Glutamatergic neuron (in vitro differentiated cells): ENCODE measurements around the gene C17orf67. TPM values are rescaled to one million over a fixed set of nuclear protein-coding genes. Genes with fewer than 3 reads are reported as not detected.

Experiments used
- DNase-seq: peaks from one replicate; pipeline ENCODE4 v3.0.0; 2022
- H3K27ac Mint-ChIP-seq: one replicate; pipeline ENCODE4 v1.8.0; 2020; ENCODE audit warnings: mild to moderate bottlenecking, mixed read lengths, inconsistent platforms; ENCODE audit not compliant: unreplicated experiment
- H3K27me3 Mint-ChIP-seq: one replicate; pipeline ENCODE4 v1.8.0; 2020; ENCODE audit warnings: mild to moderate bottlenecking, moderate library complexity, mixed read lengths, inconsistent platforms; ENCODE audit not compliant: unreplicated experiment
- H3K36me3 Mint-ChIP-seq: one replicate; pipeline ENCODE4 v1.8.0; 2020; ENCODE audit warnings: mild to moderate bottlenecking, mixed read lengths, inconsistent platforms; ENCODE audit not compliant: unreplicated experiment
- H3K4me1 Mint-ChIP-seq: one replicate; pipeline ENCODE4 v1.8.0; 2020; ENCODE audit warnings: mild to moderate bottlenecking, low read depth, mixed read lengths, inconsistent platforms; ENCODE audit not compliant: unreplicated experiment
- H3K4me3 Mint-ChIP-seq: one replicate; pipeline ENCODE4 v1.8.0; 2020; ENCODE audit warnings: mild to moderate bottlenecking, mixed read lengths, inconsistent platforms; ENCODE audit not compliant: unreplicated experiment
- H3K9me3 Mint-ChIP-seq: one replicate; pipeline ENCODE4 v1.8.0; 2020; ENCODE audit warnings: mild to moderate bottlenecking, moderate library complexity, mixed read lengths, inconsistent platforms; ENCODE audit not compliant: unreplicated experiment
- total RNA-seq: library from RNA; stranded (reverse); fragmentation: NEBNext Ultra II Directional; extraction: Animal tissue kit (Norgen Biotek cat#: 25700); gene quantifications from one replicate; pipeline ENCODE4 v1.2.1, GENCODE V29; 2021; ENCODE audit not compliant: unreplicated experiment
- TF ChIP-seq, protein P1 (sequence below): fragments of 200-600 bp; sonication (generic); IDR thresholded peaks from one replicate; pipeline ENCODE4 v1.5.0; 2021; ENCODE audit not compliant: partially characterized antibody, unreplicated experiment

Gene C17orf67
- total RNA-seq, 1 donor from 2014 or later, result not detected

DNA sequence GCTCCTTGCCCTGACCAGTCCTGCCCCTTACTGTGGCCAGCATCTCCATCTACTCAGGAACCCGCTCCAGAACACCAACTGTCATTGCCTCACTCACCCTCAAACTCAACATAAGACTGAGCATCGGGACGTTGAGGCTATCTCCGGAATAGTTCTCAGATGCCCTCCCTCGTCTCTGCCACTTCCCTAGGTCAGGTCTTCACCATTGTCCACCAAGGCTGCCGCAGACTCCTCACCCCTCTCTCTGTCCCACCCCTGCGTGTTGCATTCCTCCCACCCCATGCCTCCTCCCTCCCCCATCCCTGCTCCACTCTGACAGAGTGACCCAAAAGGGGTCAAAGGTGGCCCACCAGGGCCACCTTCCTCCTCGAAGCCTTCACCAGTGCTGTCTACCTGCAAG lies 37.2 kb downstream of the C17orf67 start:
- Mint-ChIP-seq H3K27me3 (peaks cover 14% of the 10 kb centered on the region), H3K36me3 (peaks cover 5% of the 10 kb centered on the region), H3K4me3 (no peak overlapping the region), H3K9me3 (peaks cover 3% of the 10 kb centered on the region), H3K27ac (no peak overlapping the region), H3K4me1 (peaks cover 3% of the 10 kb centered on the region)
- no peak for DNase-seq
- TF ChIP-seq, protein P1, sequence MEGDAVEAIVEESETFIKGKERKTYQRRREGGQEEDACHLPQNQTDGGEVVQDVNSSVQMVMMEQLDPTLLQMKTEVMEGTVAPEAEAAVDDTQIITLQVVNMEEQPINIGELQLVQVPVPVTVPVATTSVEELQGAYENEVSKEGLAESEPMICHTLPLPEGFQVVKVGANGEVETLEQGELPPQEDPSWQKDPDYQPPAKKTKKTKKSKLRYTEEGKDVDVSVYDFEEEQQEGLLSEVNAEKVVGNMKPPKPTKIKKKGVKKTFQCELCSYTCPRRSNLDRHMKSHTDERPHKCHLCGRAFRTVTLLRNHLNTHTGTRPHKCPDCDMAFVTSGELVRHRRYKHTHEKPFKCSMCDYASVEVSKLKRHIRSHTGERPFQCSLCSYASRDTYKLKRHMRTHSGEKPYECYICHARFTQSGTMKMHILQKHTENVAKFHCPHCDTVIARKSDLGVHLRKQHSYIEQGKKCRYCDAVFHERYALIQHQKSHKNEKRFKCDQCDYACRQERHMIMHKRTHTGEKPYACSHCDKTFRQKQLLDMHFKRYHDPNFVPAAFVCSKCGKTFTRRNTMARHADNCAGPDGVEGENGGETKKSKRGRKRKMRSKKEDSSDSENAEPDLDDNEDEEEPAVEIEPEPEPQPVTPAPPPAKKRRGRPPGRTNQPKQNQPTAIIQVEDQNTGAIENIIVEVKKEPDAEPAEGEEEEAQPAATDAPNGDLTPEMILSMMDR, result no peak

DNA sequence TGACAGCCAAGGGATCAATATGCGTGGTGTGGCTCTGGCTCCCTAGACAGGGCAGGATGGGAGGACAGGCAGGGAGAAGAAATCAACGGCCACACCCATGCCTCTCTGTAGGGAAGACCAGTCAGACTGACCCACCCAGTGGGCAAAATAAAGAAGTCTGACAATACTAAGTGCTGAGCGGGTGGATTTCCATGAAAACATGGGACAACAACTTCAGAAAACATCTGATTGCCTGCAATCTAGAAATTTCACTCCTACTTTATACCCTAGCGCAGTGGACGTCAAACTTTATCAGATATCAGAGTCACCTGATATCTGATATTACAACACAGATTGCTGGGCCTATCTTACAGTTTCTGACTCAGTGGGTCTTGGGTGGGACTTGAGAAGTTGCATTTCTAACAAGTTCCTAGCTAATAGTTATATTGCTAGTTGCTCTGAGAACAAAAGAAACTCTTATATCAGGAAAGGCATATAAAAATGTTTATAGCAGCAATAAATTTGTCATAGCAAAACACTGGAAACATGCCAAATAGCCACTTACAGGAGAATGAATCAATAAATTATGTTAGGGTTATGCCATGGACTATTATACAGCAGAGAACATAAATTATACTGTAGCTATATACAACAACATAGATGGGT lies 38.4 kb downstream of the C17orf67 start:
- no peak overlapping the region for H3K4me3 Mint-ChIP-seq
- no peak overlapping the region for H3K27ac Mint-ChIP-seq
- TF ChIP-seq, protein P1, result no peak
- peaks cover 5% of the 10 kb centered on the region for H3K36me3 Mint-ChIP-seq
- no peak for DNase-seq
- H3K27me3 Mint-ChIP-seq, result peaks cover 14% of the 10 kb centered on the region
- H3K9me3 Mint-ChIP-seq, result peaks cover 3% of the 10 kb centered on the region
- H3K4me1 Mint-ChIP-seq, result no peaks in the 10 kb centered on the region

DNA sequence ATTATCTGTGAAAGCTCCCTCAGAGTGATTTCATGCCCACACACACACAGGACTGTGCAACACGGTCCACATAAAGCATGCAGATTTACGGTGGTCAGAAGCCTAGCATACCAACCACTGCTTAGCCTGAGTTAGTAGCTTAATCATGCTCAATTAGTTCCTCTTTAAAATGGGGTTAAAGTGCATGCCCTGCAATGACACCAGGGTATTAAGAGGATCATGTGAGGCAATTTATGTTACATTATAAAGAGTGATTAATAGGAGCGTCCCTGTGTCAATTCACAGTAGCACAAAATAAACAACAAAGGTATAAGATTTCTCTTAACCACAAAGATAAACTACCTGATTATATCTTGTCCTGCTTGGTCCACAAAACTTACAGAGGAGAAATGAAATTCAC lies 39.8 kb downstream of the C17orf67 start:
- TF ChIP-seq, protein P1, result no peak
- no peak overlapping the region for H3K4me3 Mint-ChIP-seq
- peaks cover 3% of the 10 kb centered on the region for H3K9me3 Mint-ChIP-seq
- H3K4me1 Mint-ChIP-seq, result no peaks in the 10 kb centered on the region
- H3K27ac Mint-ChIP-seq, result no peak overlapping the region
- H3K27me3 Mint-ChIP-seq, result peaks cover 11% of the 10 kb centered on the region
- H3K36me3 Mint-ChIP-seq, result peaks cover 5% of the 10 kb centered on the region
- DNase-seq, result no peak

DNA sequence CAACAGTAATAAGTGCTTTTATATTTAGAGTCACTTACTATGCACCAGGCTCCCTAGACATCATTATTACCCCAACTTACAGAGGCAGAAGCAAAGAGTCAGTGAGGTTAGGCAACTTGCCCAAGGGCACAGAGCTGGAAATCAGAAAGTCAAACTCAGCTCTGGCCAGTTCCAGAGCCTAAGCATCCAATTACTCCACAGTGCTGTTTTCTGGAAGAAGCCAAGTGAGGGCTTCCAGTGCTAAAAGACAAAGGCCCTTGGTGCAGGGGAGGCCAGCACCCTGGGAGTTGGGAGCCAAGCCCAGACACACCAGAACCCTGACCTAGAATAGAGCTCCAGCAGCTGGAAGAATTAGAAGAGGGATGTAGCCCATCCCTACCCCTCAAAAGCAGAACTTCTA lies 40.2 kb downstream of the C17orf67 start:
- Mint-ChIP-seq H3K4me1 (no peaks in the 10 kb centered on the region), H3K36me3 (peaks cover 5% of the 10 kb centered on the region), H3K27me3 (peaks cover 10% of the 10 kb centered on the region), H3K27ac (no peak overlapping the region), H3K9me3 (peaks cover 3% of the 10 kb centered on the region), H3K4me3 (no peak overlapping the region)
- TF ChIP-seq, protein P1, result no peak
- no peak for DNase-seq

DNA sequence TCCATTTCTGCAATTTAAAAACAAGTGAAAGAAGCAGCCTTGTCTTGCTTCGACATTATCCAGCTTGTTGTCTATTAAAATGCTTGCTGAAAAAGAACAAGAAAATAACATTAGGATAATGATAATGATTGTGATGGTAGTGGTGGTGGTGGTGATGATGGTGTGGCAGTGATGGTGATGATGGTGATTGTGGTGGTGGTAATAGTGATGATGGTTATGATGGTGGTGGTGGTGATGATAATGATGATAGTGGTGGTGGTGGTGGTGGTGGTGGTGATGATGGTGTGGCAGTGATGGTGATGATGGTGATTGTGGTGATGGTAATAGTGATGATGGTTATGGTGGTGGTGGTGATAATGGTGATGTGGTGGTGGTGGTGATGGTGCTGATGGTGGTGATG lies 41.5 kb downstream of the C17orf67 start:
- H3K9me3 Mint-ChIP-seq, result peaks cover 3% of the 10 kb centered on the region
- no peak overlapping the region for H3K4me3 Mint-ChIP-seq
- H3K27me3 Mint-ChIP-seq, result peaks cover 5% of the 10 kb centered on the region
- H3K36me3 Mint-ChIP-seq, result peaks cover 5% of the 10 kb centered on the region
- TF ChIP-seq, protein P1, result no peak
- H3K4me1 Mint-ChIP-seq, result no peaks in the 10 kb centered on the region
- no peak for DNase-seq
- H3K27ac Mint-ChIP-seq, result no peak overlapping the region
